ENCODE results near the gene PRKACB.

GRCh38 chr1:84269306-84269705, 125.2 kb downstream of the PRKACB start:
- TF ChIP-seq EZH2 (IDR thresholded peaks at IDR 0.05; ENCODE audit: insufficient read depth, low read length) (no peak), CTCF (IDR thresholded peaks at IDR 0.05; ENCODE audit: insufficient read depth, low read depth, low read length) (no peak)
